NCI-H510A (cell line): ENCODE results near the gene CFAP58.

Source experiments
- DNase-seq: peaks from one replicate; lab custom pipeline; 2025; lab: John Stamatoyannopoulos, UW

The CFAP58 gene

DNA sequence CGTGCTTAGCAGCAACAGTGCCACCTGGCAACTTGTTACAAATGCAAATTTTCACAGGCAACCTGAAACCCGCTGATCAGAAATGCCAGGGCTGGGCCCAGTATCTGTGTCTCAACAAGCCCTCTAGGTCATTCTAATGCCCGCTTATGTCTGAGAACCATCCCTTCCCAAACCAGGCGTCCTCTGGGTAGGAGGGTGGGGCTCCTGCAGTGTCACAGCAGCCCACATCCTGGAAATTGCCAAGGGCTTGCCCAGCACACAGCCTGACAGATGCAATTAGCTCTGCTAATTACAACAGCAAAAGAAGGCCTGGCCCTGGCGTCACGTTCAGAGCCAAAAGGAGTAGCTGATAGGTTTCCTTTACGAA is 31.2 kb upstream of the CFAP58 start:
- peak; percentile 26 for DNase-seq

- no peak for DNase-seq
These were observed 30.5 kb upstream of the CFAP58 start for GRCh38 chr10:104323085-104323484.

DNA sequence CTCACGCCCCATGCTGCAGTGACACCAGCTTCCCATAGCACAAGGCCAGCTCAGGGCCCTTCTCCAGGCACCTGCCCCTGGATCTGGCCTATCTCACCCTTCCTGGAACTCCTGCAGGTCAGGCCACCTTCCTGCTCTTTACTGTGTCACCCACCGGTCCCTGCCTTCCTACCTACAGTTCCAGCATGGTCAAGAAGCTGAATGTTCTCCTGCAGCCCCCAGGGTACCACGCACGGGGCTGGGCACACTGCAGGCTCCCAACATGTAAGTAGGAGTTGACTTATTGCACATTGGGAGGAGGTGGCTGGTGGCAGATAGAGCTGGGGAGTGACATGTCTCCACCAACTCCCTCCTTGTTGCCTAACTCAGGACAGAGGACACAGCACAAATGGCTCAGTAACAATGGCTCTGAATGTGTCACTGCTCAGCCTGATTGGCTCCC is 29.9 kb upstream of the CFAP58 start:
- DNase-seq = no peak

GRCh38 chr10:104324221-104324686 is 29.4 kb upstream of the CFAP58 start:
- no peak for DNase-seq

DNA sequence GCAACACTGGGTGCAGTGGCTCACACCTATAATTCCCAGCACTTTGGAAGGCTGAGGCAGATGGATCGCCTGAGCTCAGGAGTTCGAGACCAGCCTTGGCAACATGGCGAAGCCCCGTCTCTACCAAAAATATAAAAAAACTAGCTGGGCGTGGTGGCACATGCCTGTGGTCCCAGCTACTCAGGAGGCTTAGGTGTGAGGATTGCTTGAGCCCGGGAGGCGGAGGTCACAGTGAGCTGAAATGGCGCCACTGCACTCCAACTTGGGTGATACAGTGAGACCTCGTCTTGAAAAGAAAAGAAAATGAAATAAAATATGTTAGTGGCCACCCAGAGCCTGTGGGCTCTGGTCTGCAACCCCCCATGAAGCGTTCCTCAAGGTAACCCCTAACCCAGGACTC is 28.7 kb upstream of the CFAP58 start:
- no peak for DNase-seq

DNA sequence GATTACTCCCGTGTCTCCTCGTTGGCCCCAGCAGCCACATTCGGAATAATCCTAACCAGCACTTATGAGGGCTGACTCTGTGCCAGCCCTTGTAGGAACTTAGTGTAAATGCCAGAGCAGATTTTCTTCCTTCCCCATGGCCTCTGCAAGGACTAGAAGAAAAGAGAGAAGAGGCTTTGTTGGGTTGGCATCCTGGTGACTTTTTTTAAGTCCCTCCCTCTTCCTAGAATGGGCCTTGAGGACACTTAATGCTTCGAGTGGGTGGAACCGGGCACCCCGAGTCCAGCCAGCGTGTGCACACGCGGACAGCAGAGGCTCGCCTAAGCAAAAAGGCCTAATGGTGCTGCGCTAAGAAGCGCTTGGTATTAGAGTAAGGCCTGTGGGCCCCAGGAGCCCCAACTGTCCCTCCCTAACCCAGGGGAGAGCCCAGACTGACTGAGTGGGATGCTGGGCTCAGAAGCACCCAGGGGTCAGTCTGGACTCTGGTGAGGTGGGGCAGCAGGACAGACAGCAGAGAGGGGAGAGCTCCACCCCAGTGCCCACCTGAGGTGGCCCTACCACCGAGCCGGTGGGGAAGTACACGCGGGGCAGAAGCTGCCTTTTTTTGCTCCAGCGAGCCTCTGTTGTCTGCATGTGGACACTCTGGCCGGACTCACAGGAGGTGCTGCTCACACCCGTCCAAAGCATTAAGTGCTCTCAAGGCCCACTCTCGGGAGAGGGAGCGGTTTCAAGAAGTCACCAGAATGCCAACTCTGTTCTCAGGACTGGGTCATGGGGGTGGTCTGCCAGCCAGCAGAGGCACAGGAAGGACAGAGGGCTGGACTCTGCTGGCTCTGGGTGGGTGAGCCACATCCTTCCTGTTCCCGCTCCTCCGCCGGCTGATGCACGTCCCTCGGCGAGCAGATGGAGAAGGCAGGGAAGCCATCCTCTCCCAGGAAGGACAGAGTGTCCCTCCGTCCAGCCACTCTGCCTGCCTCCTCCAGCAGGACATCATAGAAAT is 27.9 kb upstream of the CFAP58 start:
- no peak for DNase-seq

DNA sequence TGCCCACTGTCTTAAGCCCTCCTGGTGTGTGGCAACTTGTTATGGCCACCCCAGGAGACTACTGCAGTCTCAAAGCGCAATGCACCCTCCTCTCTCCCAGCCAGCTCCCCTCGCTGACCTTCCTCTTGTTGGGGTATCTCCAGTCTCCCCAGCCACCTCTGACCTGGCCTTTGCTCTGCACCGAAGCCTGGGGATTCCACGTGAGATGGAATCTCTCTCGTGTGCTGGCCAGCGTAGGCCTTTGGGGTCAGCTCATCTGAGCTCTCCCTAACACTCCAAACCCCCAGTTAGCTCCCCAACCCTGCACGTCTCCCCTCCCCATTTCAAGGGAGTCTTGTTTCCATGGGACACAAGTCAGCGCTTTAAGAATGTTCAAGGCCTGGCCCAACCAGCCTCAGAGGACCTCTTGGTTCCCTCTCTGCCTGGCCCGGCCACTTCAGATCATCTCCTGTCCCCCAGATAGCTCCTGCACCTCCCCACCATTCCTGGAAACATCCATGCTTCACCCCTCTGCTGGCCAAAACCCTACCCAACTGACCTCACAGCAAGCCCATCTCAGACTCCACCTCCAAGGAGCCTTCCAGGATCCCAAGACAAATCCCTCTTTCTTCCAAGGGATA is 26.5 kb upstream of the CFAP58 start:
- no peak for DNase-seq

DNA sequence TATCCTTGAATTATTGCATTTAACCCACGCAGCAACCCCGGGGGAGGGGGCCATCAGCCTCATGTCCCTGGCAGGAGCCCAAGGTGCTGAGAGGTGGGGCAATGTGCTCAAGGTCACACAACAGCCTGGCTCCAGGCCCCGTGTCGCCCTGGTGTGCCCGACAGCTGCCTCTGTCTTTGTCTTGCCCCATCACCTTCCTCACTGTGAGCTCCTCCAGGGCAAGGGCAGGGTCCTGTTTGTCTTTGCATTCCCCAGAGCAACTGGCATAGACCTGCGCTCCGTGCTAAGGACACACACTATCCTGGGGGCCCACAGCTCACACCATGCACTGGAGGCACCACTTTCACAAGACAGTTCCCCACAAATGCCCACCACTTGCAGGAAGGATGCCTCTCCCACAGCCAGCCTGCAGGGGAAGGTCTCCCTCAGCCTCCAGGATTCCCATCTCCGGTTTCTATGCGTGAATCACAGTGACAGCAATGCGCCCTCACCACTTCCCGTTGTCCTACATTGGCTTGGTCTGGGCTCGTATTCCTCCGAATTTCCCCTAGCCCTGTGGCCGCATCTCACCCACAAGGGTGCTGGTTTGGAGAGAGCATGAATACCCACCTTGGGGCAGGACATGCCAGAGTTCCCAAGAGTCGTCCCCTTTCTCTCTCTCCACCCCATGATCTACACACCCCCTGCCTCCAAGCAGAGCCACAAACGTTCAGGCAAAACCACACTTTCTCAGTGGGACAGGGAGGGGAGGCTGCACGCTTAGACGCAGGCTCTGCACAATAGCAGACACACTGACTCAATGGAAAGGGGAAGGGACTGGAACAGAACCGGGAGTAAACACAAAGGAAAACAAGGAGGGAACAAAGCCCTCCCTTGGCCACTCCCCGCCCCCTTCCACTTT is 25.6 kb upstream of the CFAP58 start:
- DNase-seq = no peak

DNA sequence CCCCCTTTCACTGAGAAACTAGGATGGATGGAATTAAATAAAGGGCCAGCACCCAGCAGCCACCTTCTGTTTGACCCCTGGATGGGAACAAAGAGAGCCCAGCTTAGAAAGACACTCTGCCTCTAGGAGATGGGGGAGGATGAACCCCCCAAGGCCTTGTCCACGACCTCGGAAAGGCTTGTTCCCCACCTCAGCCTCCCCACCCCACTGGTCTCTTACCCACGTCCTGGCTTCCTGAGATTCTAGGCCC is 25.1 kb upstream of the CFAP58 start:
- no peak for DNase-seq

GRCh38 chr10:104328896-104329710 is 24.5 kb upstream of the CFAP58 start:
- DNase-seq = no peak

GRCh38 chr10:104329735-104330134 is 23.9 kb upstream of the CFAP58 start:
- no peak for DNase-seq

- no peak for DNase-seq
These were observed 23.2 kb upstream of the CFAP58 start for GRCh38 chr10:104330168-104331110.

- DNase-seq = no peak
These were observed 22.3 kb upstream of the CFAP58 start for GRCh38 chr10:104331208-104331838.

- DNase-seq = no peak
These were observed 21.2 kb upstream of the CFAP58 start for GRCh38 chr10:104332243-104333031.

DNA sequence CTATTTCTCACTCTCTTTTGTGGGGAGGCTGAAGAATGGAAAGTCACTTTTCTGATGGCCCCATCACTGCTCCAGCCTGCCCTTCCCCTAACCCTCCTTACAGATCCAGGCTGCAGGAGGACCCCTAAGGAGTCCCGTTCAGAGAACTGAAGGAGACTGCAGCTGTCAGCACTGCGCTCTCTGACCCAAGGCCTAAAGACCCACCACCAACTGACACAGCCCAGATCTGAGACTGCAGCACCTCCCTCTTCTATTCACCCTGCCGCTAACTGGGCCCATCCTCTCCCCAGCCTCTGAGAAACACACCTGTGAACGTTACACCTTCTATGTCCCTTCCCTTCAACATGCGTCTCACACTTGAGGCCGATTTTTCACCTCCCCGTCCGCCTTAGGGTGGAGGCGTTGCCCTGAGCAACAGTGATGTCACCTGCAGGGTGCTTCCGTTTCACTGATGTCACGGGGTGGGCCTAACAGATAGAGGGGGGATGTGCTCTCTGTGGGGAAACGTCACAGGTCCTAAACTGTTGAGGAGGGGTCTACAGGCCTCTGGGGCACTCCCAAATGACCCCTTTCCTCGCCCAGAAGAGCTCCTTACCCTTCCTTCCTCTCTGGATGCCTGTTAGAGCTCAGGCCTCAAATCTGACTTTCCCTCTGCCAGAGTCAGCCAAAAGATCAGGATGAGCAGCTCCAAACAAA is 20.5 kb upstream of the CFAP58 start:
- DNase-seq = no peak

GRCh38 chr10:104333728-104334373 is 19.8 kb upstream of the CFAP58 start:
- peak; percentile 61 for DNase-seq

- DNase-seq = no peak
These were observed 19.1 kb upstream of the CFAP58 start for GRCh38 chr10:104334561-104334960.
